Ishikawa (cell line): ENCODE results near the gene UBE2O.

Experiments
- CEBPB ChIP-seq: IDR thresholded peaks from 2 replicates; pipeline ENCODE4 v1.6.1; 2012
- EGR1 ChIP-seq: IDR thresholded peaks from 2 replicates; pipeline ENCODE4 v1.6.1; 2012
- EP300 ChIP-seq: IDR thresholded peaks from 2 replicates; pipeline ENCODE4 v1.6.1; 2012; ENCODE audit warnings: borderline replicate concordance
- MAX ChIP-seq: IDR thresholded peaks from 2 replicates; pipeline ENCODE4 v1.6.1; 2012
- RAD21 ChIP-seq: IDR thresholded peaks from 2 replicates; pipeline ENCODE4 v1.6.1; 2012; ENCODE audit warnings: low read depth
- TEAD4 ChIP-seq: IDR thresholded peaks from 2 replicates; pipeline ENCODE4 v1.6.1; 2012
- ZBTB7A ChIP-seq: IDR thresholded peaks from 2 replicates; pipeline ENCODE4 v1.6.1; 2012; ENCODE audit warnings: low read depth

GRCh38 chr17:76365256-76365903, 87.6 kb downstream of the UBE2O start:
- no peak for TF ChIP-seq EGR1
- TF ChIP-seq TEAD4 = no peak
- no peak for TF ChIP-seq MAX
- no peak for TF ChIP-seq ZBTB7A
- TF ChIP-seq EP300 = no peak
- no peak for TF ChIP-seq RAD21
- no peak for TF ChIP-seq CEBPB
